WTC11 (cell line): ENCODE data around the gene RPL6.
"Not testable (repeated sequence)": the region's sequence is repeated elsewhere in the genome, so short reads cannot be mapped to it uniquely, and the experiment has no call there.

Experiments
- ELF4 ChIP-seq: sonication (generic); formaldehyde crosslinking; IDR thresholded peaks from 2 replicates; pipeline ENCODE4 v1.8.1; 2022; ENCODE audit warnings: low read depth, mild to moderate bottlenecking, moderate library complexity, missing genetic modification reagents
- NR1H2 ChIP-seq: sonication (generic); formaldehyde crosslinking; IDR thresholded peaks from 2 replicates; pipeline ENCODE4 v1.9.0; 2021; ENCODE audit warnings: mild to moderate bottlenecking, moderate library complexity, missing genetic modification reagents
- TCF7 ChIP-seq: sonication (generic); formaldehyde crosslinking; IDR thresholded peaks from 2 replicates; pipeline ENCODE4 v1.8.0; 2022; ENCODE audit warnings: mild to moderate bottlenecking, low read depth, missing genetic modification reagents, moderate library complexity
- TP53 ChIP-seq: sonication (generic); formaldehyde crosslinking; IDR thresholded peaks from 2 replicates; pipeline ENCODE4 v1.8.1; 2023; ENCODE audit warnings: mild to moderate bottlenecking, missing genetic modification reagents
- ZBTB21 ChIP-seq: sonication (generic); formaldehyde crosslinking; IDR thresholded peaks from 2 replicates; pipeline ENCODE4 v1.8.1; 2023; ENCODE audit warnings: mild to moderate bottlenecking, missing genetic modification reagents, borderline replicate concordance
- ZNF317 ChIP-seq: sonication (generic); formaldehyde crosslinking; IDR thresholded peaks from 2 replicates; pipeline ENCODE4 v1.8.1; 2023; ENCODE audit warnings: low read depth, mild to moderate bottlenecking, moderate library complexity, missing genetic modification reagents, borderline replicate concordance
- ZNF671 ChIP-seq: fragments of 250-450 bp; sonication (Bioruptor Pico); IDR thresholded peaks from 2 replicates; pipeline ENCODE4 v1.8.0; 2021; ENCODE audit warnings: mild to moderate bottlenecking
- TF ChIP-seq, protein P1 (sequence below): sonication (generic); formaldehyde crosslinking; IDR thresholded peaks from 2 replicates; pipeline ENCODE4 v1.8.1; 2022; ENCODE audit warnings: missing genetic modification reagents, borderline replicate concordance
- TF ChIP-seq, protein P2 (sequence below): fragments of 200-600 bp; IDR thresholded peaks from 2 replicates; pipeline ENCODE4 v1.8.0; 2022; ENCODE audit warnings: antibody characterized with exemption
- TF ChIP-seq, protein P3 (sequence below): sonication (generic); formaldehyde crosslinking; IDR thresholded peaks from 2 replicates; pipeline ENCODE4 v1.8.1; 2022; ENCODE audit warnings: mild to moderate bottlenecking, missing genetic modification reagents, moderate library complexity, borderline replicate concordance
- TF ChIP-seq, protein P4 (sequence below): sonication (generic); formaldehyde crosslinking; conservative IDR thresholded peaks from 2 replicates; pipeline ENCODE4 v1.8.1; 2023; ENCODE audit warnings: mild to moderate bottlenecking, low read depth, missing genetic modification reagents, moderate library complexity
- TF ChIP-seq, protein P5 (sequence below): sonication (generic); formaldehyde crosslinking; IDR thresholded peaks from 2 replicates; pipeline ENCODE4 v1.8.0; 2022; ENCODE audit warnings: mild to moderate bottlenecking, missing genetic modification reagents
- TF ChIP-seq, protein P6 (sequence below): sonication (generic); formaldehyde crosslinking; IDR thresholded peaks from 2 replicates; pipeline ENCODE4 v1.8.1; 2023; ENCODE audit warnings: mild to moderate bottlenecking, missing genetic modification reagents, moderate library complexity

DNA sequence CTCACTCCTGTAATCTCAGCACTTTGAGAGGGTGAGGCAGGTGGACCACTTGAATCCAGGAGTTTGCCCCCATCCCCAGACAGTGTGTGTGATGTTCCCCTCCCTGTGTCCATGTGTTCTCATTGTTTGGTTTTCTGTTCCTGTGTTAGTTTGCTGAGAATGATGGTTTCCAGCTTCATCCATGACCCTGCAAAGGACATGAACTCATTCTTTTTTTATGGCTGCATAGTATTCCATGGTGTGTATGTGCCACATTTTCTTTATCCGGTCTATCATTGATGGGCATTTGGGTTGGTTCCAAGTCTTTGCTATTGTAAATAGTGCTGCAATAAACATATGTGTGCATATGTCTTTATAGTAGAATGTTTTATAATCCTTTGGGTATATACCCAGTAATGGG, 47.7 kb upstream of the RPL6 start:
- TF ChIP-seq, protein P1, sequence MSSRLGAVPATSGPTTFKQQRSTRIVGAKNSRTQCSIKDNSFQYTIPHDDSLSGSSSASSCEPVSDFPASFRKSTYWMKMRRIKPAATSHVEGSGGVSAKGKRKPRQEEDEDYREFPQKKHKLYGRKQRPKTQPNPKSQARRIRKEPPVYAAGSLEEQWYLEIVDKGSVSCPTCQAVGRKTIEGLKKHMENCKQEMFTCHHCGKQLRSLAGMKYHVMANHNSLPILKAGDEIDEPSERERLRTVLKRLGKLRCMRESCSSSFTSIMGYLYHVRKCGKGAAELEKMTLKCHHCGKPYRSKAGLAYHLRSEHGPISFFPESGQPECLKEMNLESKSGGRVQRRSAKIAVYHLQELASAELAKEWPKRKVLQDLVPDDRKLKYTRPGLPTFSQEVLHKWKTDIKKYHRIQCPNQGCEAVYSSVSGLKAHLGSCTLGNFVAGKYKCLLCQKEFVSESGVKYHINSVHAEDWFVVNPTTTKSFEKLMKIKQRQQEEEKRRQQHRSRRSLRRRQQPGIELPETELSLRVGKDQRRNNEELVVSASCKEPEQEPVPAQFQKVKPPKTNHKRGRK = not testable (repeated sequence)
- TF ChIP-seq, protein P2, sequence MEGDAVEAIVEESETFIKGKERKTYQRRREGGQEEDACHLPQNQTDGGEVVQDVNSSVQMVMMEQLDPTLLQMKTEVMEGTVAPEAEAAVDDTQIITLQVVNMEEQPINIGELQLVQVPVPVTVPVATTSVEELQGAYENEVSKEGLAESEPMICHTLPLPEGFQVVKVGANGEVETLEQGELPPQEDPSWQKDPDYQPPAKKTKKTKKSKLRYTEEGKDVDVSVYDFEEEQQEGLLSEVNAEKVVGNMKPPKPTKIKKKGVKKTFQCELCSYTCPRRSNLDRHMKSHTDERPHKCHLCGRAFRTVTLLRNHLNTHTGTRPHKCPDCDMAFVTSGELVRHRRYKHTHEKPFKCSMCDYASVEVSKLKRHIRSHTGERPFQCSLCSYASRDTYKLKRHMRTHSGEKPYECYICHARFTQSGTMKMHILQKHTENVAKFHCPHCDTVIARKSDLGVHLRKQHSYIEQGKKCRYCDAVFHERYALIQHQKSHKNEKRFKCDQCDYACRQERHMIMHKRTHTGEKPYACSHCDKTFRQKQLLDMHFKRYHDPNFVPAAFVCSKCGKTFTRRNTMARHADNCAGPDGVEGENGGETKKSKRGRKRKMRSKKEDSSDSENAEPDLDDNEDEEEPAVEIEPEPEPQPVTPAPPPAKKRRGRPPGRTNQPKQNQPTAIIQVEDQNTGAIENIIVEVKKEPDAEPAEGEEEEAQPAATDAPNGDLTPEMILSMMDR = not testable (repeated sequence)
- not testable (repeated sequence) for TF ChIP-seq ZNF317 (CRISPR knock-in tag); ELF4 (CRISPR knock-in tag); NR1H2 (CRISPR knock-in tag); ZNF671 (CRISPR knock-in tag); TCF7; ZBTB21 (CRISPR knock-in tag); TP53 (CRISPR knock-in tag)
- TF ChIP-seq, protein P3, sequence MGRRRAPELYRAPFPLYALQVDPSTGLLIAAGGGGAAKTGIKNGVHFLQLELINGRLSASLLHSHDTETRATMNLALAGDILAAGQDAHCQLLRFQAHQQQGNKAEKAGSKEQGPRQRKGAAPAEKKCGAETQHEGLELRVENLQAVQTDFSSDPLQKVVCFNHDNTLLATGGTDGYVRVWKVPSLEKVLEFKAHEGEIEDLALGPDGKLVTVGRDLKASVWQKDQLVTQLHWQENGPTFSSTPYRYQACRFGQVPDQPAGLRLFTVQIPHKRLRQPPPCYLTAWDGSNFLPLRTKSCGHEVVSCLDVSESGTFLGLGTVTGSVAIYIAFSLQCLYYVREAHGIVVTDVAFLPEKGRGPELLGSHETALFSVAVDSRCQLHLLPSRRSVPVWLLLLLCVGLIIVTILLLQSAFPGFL (CRISPR knock-in tag) = not testable (repeated sequence)
- TF ChIP-seq, protein P4, sequence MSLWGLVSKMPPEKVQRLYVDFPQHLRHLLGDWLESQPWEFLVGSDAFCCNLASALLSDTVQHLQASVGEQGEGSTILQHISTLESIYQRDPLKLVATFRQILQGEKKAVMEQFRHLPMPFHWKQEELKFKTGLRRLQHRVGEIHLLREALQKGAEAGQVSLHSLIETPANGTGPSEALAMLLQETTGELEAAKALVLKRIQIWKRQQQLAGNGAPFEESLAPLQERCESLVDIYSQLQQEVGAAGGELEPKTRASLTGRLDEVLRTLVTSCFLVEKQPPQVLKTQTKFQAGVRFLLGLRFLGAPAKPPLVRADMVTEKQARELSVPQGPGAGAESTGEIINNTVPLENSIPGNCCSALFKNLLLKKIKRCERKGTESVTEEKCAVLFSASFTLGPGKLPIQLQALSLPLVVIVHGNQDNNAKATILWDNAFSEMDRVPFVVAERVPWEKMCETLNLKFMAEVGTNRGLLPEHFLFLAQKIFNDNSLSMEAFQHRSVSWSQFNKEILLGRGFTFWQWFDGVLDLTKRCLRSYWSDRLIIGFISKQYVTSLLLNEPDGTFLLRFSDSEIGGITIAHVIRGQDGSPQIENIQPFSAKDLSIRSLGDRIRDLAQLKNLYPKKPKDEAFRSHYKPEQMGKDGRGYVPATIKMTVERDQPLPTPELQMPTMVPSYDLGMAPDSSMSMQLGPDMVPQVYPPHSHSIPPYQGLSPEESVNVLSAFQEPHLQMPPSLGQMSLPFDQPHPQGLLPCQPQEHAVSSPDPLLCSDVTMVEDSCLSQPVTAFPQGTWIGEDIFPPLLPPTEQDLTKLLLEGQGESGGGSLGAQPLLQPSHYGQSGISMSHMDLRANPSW = not testable (repeated sequence)
- TF ChIP-seq, protein P5, sequence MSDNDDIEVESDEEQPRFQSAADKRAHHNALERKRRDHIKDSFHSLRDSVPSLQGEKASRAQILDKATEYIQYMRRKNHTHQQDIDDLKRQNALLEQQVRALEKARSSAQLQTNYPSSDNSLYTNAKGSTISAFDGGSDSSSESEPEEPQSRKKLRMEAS (CRISPR knock-in tag) = not testable (repeated sequence)
- TF ChIP-seq, protein P6, sequence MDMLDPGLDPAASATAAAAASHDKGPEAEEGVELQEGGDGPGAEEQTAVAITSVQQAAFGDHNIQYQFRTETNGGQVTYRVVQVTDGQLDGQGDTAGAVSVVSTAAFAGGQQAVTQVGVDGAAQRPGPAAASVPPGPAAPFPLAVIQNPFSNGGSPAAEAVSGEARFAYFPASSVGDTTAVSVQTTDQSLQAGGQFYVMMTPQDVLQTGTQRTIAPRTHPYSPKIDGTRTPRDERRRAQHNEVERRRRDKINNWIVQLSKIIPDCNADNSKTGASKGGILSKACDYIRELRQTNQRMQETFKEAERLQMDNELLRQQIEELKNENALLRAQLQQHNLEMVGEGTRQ (CRISPR knock-in tag) = not testable (repeated sequence)
